Activated CD8-positive, alpha-beta T cell treated with anti-CD3 and anti-CD28 coated beads for 36 hours (primary cell): ENCODE data around the gene TRIP6. TPM values are rescaled to one million over a fixed set of nuclear protein-coding genes. Genes with fewer than 3 reads are reported as not detected.

ENCODE experiments used
- ATAC-seq: fragments of 200-7000 bp; cut with Tn5 transposase; one replicate; pipeline ENCODE4 v1.10.0; 2021; ENCODE audit warnings: mild to moderate bottlenecking, moderate library complexity
- CTCF ChIA-PET: fragments of 350-600 bp; sonication (Branson Sonifier 250); formaldehyde crosslinking; loops from one replicate; lab custom pipeline; 2021; ENCODE audit warnings: antibody characterized with exemption; lab: Charles Lee
- POLR2A ChIA-PET: fragments of 350-600 bp; sonication (Branson Sonifier 250); formaldehyde crosslinking; loops from one replicate; lab custom pipeline; 2021; ENCODE audit warnings: antibody characterized with exemption; lab: Charles Lee
- DNase-seq: peaks from one replicate; pipeline ENCODE4 v3.0.0-alpha.2; 2020
- H3K27ac Mint-ChIP-seq: one replicate; pipeline ENCODE4 v1.8.0; 2021; ENCODE audit warnings: mild to moderate bottlenecking, mixed read lengths
- H3K27me3 Mint-ChIP-seq: one replicate; pipeline ENCODE4 v1.8.0; 2021; ENCODE audit warnings: mixed read lengths
- H3K36me3 Mint-ChIP-seq: one replicate; pipeline ENCODE4 v1.8.0; 2021; ENCODE audit warnings: low read depth, mixed read lengths
- H3K4me1 Mint-ChIP-seq: one replicate; pipeline ENCODE4 v1.8.0; 2021; ENCODE audit warnings: low read depth, mixed read lengths
- H3K4me3 Mint-ChIP-seq: one replicate; pipeline ENCODE4 v1.8.0; 2021; ENCODE audit warnings: mild to moderate bottlenecking, moderate library complexity, mixed read lengths
- H3K9me3 Mint-ChIP-seq: one replicate; pipeline ENCODE4 v1.8.0; 2021; ENCODE audit warnings: mixed read lengths
- intact Hi-C: fragments of 100-400 bp; cut with micrococcal nuclease; formaldehyde crosslinking; loops from one replicate; pipeline ENCODE4 v1.10.0; 2022
- total RNA-seq, 2 experiments: library from RNA; stranded (reverse); gene quantifications; one replicate each; pipeline ENCODE4 v1.2.3, GENCODE V29; 2021
- TF ChIP-seq, protein P1 (sequence below): fragments of 200-600 bp; IDR thresholded peaks from one replicate; pipeline ENCODE4 v1.8.0; 2022; ENCODE audit warnings: antibody characterized with exemption, mild to moderate bottlenecking

The TRIP6 gene
- total RNA-seq, 2 experiments from 2014 or later, result 27.5 to 28.4 TPM

DNA sequence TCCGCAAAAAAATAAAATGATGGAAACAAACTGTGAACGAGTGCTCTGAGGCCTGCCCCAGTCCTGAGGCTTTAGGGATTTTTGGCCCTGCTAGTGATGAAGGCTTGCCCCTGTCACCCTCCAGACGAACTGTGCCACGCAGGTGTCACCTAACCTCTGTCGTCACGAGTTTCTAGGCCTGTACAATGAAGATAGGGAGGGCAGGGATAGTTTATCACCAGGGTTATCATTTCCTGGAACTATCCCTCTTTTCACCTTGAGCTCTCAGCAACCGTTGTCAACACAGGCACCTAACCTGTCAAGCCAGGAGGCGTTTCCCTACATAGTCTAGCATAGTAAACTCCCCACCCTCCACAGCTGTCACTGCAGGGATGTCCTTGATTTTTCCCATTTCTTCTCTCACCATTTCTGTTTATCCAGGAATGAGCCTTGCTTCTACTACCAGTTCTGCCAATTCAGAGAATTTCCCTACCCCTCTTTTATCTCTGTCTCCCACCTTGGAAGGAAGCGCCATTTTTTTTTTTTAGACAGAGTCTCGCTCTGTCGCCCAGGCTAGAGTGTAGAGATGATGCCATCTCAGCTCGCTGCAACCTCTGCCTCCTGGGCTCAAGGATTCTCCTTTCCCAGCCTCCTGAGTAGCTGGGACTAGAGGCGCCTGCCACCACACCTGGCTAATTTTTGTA is 30.7 kb downstream of the TRIP6 start:
- Mint-ChIP-seq H3K27me3 (peaks cover 35% of the 10 kb centered on the region), H3K27ac (no peak overlapping the region), H3K36me3 (no peaks in the 10 kb centered on the region), H3K4me1 (peaks cover 7% of the 10 kb centered on the region), H3K4me3 (no peak overlapping the region), H3K9me3 (no peaks in the 10 kb centered on the region)
- ATAC-seq, result no peak
- POLR2A ChIA-PET, result no interaction called here
- DNase-seq, result no peak
- intact Hi-C loops, result loop anchor here (2.0 to 5.0 kb wide), 2 partner anchors 161 to 179 kb away; no protein-coding TSS in a partner anchor
- TF ChIP-seq, protein P1, sequence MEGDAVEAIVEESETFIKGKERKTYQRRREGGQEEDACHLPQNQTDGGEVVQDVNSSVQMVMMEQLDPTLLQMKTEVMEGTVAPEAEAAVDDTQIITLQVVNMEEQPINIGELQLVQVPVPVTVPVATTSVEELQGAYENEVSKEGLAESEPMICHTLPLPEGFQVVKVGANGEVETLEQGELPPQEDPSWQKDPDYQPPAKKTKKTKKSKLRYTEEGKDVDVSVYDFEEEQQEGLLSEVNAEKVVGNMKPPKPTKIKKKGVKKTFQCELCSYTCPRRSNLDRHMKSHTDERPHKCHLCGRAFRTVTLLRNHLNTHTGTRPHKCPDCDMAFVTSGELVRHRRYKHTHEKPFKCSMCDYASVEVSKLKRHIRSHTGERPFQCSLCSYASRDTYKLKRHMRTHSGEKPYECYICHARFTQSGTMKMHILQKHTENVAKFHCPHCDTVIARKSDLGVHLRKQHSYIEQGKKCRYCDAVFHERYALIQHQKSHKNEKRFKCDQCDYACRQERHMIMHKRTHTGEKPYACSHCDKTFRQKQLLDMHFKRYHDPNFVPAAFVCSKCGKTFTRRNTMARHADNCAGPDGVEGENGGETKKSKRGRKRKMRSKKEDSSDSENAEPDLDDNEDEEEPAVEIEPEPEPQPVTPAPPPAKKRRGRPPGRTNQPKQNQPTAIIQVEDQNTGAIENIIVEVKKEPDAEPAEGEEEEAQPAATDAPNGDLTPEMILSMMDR, result no peak
- CTCF ChIA-PET, result interaction anchor here (0.6 to 2.2 kb wide), 6 partner anchors 8 to 361 kb away, joined by 3 to 19 read pairs (median 4); partner anchors contain the start of genes SLC12A9 and UFSP1

DNA sequence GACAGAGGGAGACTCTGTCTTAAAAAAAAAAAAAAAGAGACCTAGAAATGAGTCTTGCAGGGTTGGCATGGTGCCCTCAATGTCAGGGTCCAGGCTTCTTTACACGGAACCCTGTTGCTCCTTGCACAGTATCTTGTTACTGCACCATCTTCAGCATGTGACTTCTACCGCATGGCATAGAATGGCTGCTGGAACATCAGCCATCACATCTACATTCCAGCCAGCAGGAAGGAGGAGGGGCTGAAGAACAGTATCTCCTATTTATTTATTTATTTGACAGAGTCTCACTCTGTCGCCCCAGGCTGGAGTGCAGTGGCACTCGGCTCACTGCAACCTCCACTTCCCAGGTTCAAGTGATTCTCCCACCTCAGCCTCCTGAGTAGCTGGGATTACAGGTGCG is 32.2 kb downstream of the TRIP6 start:
- ChIA-PET CTCF (interaction anchor here (1.2 to 2.3 kb wide), 4 partner anchors 47 to 178 kb away, joined by 3 to 19 read pairs (median 8); partner anchors contain the start of gene SLC12A9), POLR2A (no interaction called here)
- intact Hi-C loops, result loop anchor here (5.0 kb wide), 1 partner anchor 178 kb away; no protein-coding TSS in a partner anchor
- Mint-ChIP-seq H3K27ac (no peak overlapping the region), H3K4me1 (peaks cover 7% of the 10 kb centered on the region), H3K9me3 (no peaks in the 10 kb centered on the region), H3K27me3 (peaks cover 27% of the 10 kb centered on the region), H3K36me3 (no peaks in the 10 kb centered on the region), H3K4me3 (no peak overlapping the region)
- no peak for DNase-seq
- ATAC-seq, result no peak
- TF ChIP-seq, protein P1, result no peak

DNA sequence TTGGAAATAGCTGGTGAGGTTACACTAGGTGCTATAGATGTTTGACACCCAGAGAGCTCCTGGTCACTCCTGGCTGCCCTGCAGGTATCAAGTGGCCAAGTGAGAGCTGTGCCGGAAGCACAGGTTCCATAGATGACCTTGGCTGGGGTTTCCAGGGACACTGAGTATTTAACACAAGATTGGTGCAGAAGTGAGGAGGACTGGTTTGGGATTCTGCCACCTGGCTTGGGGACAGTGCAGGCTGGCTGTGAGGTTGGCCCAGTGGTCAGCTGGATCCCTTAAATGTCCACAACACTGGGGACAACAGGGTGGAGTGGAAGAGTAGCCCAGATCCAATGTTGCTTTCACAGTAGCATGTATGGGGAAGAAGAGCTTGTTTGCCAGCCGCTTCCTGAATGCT is 33.8 kb downstream of the TRIP6 start:
- TF ChIP-seq, protein P1, result no peak
- Mint-ChIP-seq H3K9me3 (no peaks in the 10 kb centered on the region), H3K4me1 (peaks cover 5% of the 10 kb centered on the region), H3K4me3 (no peak overlapping the region), H3K27me3 (peaks cover 24% of the 10 kb centered on the region), H3K27ac (no peak overlapping the region), H3K36me3 (no peaks in the 10 kb centered on the region)
- ChIA-PET POLR2A (no interaction called here), CTCF (interaction anchor here (1.9 to 2.8 kb wide), 3 partner anchors 100 to 176 kb away, joined by 5 to 11 read pairs (median 10); no protein-coding TSS in a partner anchor)
- DNase-seq (no peak), ATAC-seq (no peak)
- intact Hi-C loops, result no loop called here

DNA sequence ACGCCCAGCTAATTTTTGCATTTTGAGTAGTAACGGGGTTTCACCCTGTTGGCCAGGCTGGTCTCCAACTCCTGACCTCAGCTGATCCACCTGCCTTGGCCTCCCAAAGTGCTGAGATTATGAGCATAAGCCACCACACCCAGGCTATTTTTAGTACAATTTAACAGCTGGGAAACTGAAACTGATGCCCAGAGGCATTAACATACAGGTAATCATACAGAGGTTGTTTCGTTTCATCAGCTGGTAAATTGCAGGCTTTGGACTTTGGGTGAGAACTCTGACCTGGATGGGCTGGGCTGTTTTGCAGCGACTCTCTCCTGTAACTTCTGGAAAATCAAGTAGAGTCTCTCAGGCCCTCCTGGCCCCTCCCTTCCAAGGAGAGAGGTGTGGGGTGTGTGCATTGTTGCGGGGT is 34.7 kb downstream of the TRIP6 start:
- no peak overlapping the region for H3K4me3 Mint-ChIP-seq
- ATAC-seq (no peak), DNase-seq (no peak)
- POLR2A ChIA-PET, result no interaction called here
- H3K36me3 Mint-ChIP-seq, result no peaks in the 10 kb centered on the region
- CTCF ChIA-PET, result interaction anchor here (1.5 to 2.8 kb wide), 4 partner anchors 49 to 176 kb away, joined by 4 to 11 read pairs (median 8); partner anchors contain the start of gene SLC12A9
- TF ChIP-seq, protein P1, result no peak
- intact Hi-C loops, result no loop called here
- no peaks in the 10 kb centered on the region for H3K9me3 Mint-ChIP-seq
- H3K4me1 Mint-ChIP-seq, result no peaks in the 10 kb centered on the region
- H3K27ac Mint-ChIP-seq, result no peak overlapping the region
- H3K27me3 Mint-ChIP-seq, result peaks cover 19% of the 10 kb centered on the region

DNA sequence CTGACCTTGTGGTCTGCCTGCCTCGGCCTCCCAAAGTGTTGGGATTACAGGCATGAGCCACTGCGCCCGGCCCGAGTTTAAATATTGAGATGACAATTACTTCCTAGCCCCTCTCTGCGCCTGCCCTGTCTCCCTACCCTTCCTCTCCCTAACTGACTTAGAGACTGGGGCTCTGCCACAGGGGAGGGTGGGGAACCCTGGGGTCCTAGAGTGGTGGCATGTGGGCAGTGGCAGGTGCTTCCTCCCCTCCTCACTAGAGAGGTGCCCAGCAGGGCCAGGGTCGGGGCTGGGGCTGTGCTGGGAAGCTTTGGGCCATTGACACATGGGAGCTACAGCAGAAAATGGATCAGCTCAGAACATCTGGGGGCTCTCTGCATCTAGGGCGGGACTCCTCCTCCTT is 35.5 kb downstream of the TRIP6 start:
- Mint-ChIP-seq H3K4me3 (no peak overlapping the region), H3K36me3 (no peaks in the 10 kb centered on the region), H3K4me1 (no peaks in the 10 kb centered on the region), H3K9me3 (no peaks in the 10 kb centered on the region), H3K27ac (no peak overlapping the region), H3K27me3 (peaks cover 14% of the 10 kb centered on the region)
- intact Hi-C loops, result no loop called here
- ATAC-seq (no peak), DNase-seq (no peak)
- ChIA-PET CTCF (interaction anchor here (1.1 to 2.8 kb wide), 4 partner anchors 8 to 290 kb away, joined by 3 to 10 read pairs (median 4); partner anchors contain the start of gene SLC12A9), POLR2A (no interaction called here)
- TF ChIP-seq, protein P1, result no peak
